Neural crest cell (in vitro differentiated cells): Measurements from ENCODE around the gene RNF111. TPM values are rescaled to one million over a fixed set of nuclear protein-coding genes. Genes with fewer than 3 reads are reported as not detected.
A peak's percentile ranks its signal among the peaks of the same experiment; 100 is the strongest.

Experiments used
- DNase-seq: peaks from one replicate; pipeline ENCODE4 v3.0.0; 2021; ENCODE audit warnings: low read depth, mixed read lengths, low spot score
- H3K27ac Mint-ChIP-seq: one replicate; pipeline ENCODE4 v1.8.0; 2021; ENCODE audit warnings: mild to moderate bottlenecking, mixed read lengths; ENCODE audit not compliant: unreplicated experiment
- H3K27me3 Mint-ChIP-seq: 2 replicates; pipeline ENCODE4 v1.8.0; 2021; ENCODE audit warnings: low read depth, mild to moderate bottlenecking, mixed read lengths
- H3K36me3 Mint-ChIP-seq: 2 replicates; pipeline ENCODE4 v1.8.0; 2021; ENCODE audit warnings: low read depth, mild to moderate bottlenecking, mixed read lengths
- H3K4me1 Mint-ChIP-seq: 2 replicates; pipeline ENCODE4 v1.8.0; 2021; ENCODE audit warnings: mixed read lengths
- H3K4me3 Mint-ChIP-seq: one replicate; pipeline ENCODE4 v1.8.0; 2021; ENCODE audit warnings: mild to moderate bottlenecking, mixed read lengths
- H3K9me3 Mint-ChIP-seq: 2 replicates; pipeline ENCODE4 v1.8.0; 2021; ENCODE audit warnings: mixed read lengths
- total RNA-seq: library from RNA; stranded (reverse); gene quantifications from 2 replicates; pipeline ENCODE4 v1.2.1, GENCODE V29; 2021
- TF ChIP-seq, protein P1 (sequence below): fragments of 200-600 bp; sonication (generic); conservative IDR thresholded peaks from 2 replicates; pipeline ENCODE4 v1.5.0; 2021; ENCODE audit warnings: antibody characterized with exemption, mild to moderate bottlenecking

Gene RNF111
- total RNA-seq, 1 donor from 2014 or later: 37.4 TPM

DNA sequence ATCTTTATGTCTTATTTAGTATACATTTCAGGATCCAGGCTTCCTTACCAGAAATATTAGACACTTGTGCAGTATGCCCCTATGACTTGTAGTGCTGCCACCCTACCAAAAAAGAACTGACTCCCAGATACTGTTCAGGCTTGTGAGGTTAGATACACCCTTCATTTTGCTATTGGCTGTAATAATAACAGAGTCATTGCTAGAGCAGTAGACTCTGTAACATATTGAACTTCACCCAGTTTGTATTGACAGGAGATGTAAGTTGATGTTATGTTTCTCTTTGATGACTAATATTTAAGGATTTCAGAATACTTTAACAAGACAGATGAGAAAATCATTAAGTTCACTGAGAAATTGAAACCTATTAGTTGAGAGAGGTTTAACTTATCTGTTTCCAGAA is 32.9 kb downstream of the RNF111 start:
- Mint-ChIP-seq H3K36me3 (peaks cover 21% of the 10 kb centered on the region), H3K4me3 (no peak overlapping the region), H3K27me3 (no peaks in the 10 kb centered on the region), H3K27ac (no peak overlapping the region), H3K9me3 (peaks cover 4% of the 10 kb centered on the region), H3K4me1 (no peaks in the 10 kb centered on the region)
- TF ChIP-seq, protein P1, sequence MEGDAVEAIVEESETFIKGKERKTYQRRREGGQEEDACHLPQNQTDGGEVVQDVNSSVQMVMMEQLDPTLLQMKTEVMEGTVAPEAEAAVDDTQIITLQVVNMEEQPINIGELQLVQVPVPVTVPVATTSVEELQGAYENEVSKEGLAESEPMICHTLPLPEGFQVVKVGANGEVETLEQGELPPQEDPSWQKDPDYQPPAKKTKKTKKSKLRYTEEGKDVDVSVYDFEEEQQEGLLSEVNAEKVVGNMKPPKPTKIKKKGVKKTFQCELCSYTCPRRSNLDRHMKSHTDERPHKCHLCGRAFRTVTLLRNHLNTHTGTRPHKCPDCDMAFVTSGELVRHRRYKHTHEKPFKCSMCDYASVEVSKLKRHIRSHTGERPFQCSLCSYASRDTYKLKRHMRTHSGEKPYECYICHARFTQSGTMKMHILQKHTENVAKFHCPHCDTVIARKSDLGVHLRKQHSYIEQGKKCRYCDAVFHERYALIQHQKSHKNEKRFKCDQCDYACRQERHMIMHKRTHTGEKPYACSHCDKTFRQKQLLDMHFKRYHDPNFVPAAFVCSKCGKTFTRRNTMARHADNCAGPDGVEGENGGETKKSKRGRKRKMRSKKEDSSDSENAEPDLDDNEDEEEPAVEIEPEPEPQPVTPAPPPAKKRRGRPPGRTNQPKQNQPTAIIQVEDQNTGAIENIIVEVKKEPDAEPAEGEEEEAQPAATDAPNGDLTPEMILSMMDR: no peak
- DNase-seq: no peak

DNA sequence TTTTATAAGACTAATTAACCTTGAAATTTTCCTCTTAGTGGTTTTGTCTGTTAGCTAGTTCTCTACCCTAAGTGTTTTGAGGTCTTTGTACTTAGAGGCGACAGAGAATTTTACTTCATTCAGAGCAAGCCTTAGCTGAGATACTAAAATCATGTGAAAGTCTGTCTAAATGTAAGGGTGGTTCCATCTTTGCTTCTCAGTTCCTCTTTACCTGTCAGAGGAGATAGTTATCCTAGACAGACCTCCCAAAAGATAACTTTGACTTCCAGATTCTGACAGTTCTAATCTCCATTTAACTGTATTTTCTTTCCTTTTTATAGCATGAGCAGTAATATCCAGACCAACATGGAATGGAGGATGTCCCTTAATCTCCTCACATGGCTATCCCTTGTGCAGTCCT is 34.7 kb downstream of the RNF111 start:
- Mint-ChIP-seq H3K36me3 (peaks cover 9% of the 10 kb centered on the region), H3K27ac (peak overlapping the region; percentile 45), H3K9me3 (no peaks in the 10 kb centered on the region), H3K27me3 (no peaks in the 10 kb centered on the region), H3K4me1 (no peaks in the 10 kb centered on the region), H3K4me3 (no peak overlapping the region)
- DNase-seq: no peak
- TF ChIP-seq, protein P1: no peak

DNA sequence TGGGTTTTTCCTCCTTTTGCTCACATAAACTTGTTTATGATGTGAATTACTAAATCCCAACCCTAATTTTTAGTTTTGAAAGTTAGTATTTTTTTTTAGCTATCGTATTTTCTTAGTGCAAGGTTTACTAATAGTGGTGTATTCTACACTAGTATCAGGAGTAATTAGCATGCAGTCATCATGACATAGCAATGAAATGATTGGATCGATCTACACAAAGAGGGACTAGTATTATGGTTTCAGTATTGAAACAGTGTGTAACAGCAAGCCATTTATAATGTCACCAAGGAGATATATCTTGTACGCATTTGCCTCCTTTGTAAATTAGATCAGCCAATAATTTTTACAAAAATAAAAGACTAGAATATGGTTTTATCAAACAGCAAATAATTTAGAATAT is 38.7 kb downstream of the RNF111 start:
- no peaks in the 10 kb centered on the region for H3K4me1 Mint-ChIP-seq
- TF ChIP-seq, protein P1: no peak
- no peaks in the 10 kb centered on the region for H3K27me3 Mint-ChIP-seq
- no peak overlapping the region for H3K4me3 Mint-ChIP-seq
- H3K27ac Mint-ChIP-seq: no peak overlapping the region
- no peak for DNase-seq
- H3K9me3 Mint-ChIP-seq: no peaks in the 10 kb centered on the region
- peaks cover 9% of the 10 kb centered on the region for H3K36me3 Mint-ChIP-seq

DNA sequence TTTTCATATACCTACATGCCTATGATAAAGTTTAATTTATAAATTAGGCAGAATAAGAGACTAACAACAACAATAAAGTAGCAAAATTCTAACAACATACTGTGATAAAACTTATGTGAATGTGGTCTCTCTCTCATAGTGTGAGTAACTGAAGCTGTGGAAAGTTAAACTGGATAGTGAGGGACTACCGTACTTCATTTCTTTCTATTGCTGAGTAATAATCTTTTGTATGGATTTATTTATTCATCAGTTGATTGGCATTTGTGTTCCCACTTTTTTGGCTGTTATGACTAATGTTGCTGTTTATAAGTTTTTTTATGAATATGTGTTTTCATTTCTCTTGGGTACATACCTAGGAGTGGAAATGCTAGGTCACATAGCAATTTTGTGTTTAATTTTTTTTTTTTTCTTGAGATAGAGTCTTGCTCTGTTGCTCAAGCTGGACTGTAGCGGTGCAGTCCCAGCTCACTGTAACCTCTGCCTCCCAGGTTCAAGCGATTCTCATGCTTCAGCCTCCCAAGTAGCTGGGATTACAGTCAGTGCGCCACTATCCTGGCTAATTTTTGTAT is 41.0 kb downstream of the RNF111 start:
- Mint-ChIP-seq H3K4me3 (no peak overlapping the region), H3K9me3 (no peaks in the 10 kb centered on the region), H3K4me1 (no peaks in the 10 kb centered on the region), H3K27me3 (no peaks in the 10 kb centered on the region), H3K27ac (no peak overlapping the region), H3K36me3 (peaks cover 13% of the 10 kb centered on the region)
- DNase-seq: no peak
- TF ChIP-seq, protein P1: no peak

DNA sequence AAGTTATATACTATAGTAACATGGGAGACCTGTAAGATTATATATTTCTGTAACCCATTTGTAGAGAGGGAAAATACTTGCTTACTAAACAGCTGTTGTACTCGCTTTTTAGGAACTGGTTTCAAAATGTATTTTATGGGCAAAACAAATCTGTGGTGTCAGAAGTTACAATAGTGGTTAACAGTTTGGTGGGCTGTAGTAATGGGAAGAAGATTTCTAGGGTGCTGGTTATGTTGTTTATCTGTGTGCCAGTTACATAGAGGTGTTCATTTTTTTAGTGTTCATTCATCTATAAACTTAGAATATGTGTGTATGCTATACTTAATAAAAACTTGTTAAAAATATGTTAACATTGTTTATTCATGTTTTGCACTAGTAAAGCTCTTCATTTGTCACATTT is 42.1 kb downstream of the RNF111 start:
- Mint-ChIP-seq H3K4me3 (no peak overlapping the region), H3K4me1 (no peaks in the 10 kb centered on the region), H3K27me3 (no peaks in the 10 kb centered on the region), H3K27ac (no peak overlapping the region), H3K36me3 (peaks cover 13% of the 10 kb centered on the region), H3K9me3 (no peaks in the 10 kb centered on the region)
- DNase-seq: no peak
- TF ChIP-seq, protein P1: no peak
